HG02981 (cell line): ENCODE results near the gene TMEM179.
"Not testable (repeated sequence)": the region's sequence is repeated elsewhere in the genome, so short reads cannot be mapped to it uniquely, and the experiment has no call there.

Experiments used
- ATAC-seq: cut with Tn5 transposase; IDR thresholded peaks from one replicate; pipeline ENCODE4 v1.9.1; 2021; ENCODE audit warnings: mild to moderate bottlenecking, moderate library complexity; ENCODE audit not compliant: unreplicated experiment

The TMEM179 gene

GRCh38 chr14:104638190-104638589 is 33.6 kb upstream of the TMEM179 start:
- ATAC-seq, result no peak

DNA sequence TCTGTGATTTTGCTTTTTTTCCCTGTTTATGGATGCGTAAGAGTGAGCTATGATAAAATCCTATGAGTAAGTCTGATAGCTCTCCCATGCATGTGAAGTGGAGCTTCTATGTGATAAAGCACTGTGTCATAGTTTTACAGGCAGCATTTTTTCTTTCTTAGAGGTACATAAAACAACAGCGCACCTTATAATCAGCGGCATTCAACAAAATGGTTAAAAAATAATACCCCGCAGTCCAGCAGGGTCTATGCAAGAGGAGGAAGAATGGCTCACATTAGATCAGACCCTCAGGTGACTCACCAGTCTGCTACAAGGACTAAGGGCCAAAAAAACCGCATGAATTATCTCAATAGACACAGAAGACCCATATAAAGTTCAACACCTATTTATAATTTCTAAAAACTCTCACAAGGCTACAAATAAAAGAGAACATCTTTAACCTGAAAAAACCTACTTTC is 33.0 kb upstream of the TMEM179 start:
- no peak for ATAC-seq

GRCh38 chr14:104636846-104637545 is 32.4 kb upstream of the TMEM179 start:
- not testable (repeated sequence) for ATAC-seq

DNA sequence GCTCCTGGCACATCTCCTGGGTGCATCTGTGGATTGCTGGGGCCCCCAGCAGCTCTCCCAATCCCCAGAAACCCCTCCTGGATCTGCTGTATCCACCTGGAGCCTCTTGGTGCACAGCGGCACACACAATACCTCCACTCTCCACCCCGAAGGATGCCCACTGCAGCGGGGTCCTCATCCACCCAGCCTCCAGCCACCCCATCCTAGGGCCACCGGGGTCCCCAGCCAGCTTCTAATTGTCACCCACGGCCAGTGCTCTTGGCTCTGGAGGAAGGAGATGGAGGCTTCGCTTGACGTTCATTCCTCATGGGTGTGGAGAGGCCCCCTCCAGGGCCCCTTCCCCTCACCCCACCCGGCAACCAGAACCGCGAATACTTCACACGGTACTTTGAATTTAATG is 31.6 kb upstream of the TMEM179 start:
- no peak for ATAC-seq

DNA sequence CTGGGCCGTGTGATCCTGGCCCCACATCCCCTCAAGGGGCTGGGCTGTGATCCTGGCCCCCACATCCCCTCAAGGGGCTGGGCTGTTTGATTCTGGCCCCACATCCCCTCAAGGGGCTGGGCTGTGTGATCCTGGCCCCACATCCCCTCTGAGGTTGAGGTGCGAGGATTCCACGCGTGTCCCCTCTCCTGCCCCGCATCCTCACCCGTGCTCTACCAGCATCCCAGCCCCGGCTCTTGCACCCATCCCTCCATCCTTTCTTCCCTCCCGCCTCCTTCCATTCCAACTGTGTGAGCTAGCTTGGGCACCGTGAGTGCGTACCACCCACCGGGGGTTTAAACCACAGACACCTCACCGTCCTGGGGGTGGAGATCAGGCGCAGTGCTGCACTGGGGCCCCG is 31.1 kb upstream of the TMEM179 start:
- ATAC-seq, result no peak

DNA sequence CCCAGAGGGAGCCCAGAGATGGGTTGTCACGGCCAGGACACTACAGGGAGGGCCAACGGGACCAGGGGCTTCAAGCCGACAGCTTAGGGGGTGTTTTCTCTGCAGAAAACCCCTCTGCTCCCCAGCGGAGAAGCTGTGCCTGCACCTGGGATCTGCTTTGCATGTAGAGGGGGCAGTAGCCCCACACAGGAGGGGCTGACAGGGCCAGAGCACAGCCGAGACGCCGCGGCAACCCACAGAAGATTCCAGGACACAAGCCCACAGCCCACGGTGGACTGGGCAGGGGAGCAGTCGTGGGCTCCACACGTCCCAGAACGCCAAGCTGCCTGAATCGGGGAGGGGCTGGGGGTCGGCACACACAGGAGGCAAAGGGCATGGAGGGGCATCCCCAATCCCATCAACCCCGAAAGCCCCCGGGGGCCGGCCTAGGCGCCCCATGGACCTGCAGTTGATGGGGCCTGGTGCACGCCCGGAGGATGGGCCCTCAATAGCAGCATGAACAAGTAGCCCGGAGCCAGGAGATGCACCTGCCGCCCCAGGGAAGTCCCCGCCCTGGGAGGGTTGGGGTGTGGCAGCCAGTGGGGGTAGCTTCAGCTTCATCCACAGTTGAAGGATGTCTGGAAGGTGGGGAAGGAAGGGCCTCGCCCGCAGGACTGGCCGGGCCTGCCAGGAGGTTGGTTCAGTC is 30.5 kb upstream of the TMEM179 start:
- no peak for ATAC-seq

DNA sequence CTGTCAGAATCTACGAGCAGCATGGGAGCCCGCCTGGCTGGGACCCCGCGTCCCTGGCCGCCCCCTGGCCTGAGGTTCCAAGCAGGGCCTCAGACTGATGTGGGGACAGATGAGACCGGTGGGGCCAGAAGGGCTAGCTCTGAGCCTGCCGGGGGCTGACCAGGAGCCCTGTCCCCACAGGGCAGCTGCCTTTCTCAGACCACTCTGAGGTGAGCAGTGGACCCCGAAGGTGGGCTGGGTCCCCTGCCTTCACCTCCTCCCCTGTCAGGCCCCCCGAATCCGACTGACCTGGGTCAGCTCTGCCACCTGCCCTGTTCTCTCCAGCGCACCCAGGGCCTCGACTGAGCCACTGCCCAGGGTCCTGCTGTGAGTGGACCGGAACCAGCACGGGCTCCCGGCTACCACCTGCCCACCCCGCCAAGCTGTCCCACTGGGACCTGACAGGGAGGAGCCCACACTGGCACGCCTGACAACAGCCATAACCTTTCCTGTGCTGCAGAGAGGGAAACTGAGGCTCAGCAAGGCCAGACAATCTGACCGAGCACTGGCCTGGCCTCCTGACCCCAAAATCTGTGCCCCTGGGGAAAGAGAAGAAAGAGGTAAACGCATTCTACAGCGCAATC is 29.7 kb upstream of the TMEM179 start:
- no peak for ATAC-seq

GRCh38 chr14:104633276-104634137 is 28.9 kb upstream of the TMEM179 start:
- ATAC-seq, result no peak

DNA sequence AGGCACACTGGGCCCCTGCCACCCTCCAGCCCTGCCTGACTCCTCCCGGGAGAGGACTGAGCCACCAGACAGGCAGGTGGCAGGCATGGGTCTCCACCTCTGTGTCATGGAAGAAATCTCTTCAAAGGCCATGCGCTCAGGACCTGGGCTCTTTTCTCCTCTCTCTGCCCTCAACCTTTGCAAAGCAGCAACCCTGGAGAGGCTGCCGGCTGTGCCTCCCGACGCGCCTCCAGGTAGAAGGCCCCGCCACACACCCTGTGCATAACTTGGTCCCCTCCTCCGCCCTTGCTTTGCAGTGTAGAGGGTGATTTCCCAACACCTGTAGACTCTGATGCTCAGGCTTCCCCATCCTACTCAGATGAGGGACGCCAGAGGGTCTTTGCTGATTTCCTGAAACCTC is 28.2 kb upstream of the TMEM179 start:
- ATAC-seq, result no peak

DNA sequence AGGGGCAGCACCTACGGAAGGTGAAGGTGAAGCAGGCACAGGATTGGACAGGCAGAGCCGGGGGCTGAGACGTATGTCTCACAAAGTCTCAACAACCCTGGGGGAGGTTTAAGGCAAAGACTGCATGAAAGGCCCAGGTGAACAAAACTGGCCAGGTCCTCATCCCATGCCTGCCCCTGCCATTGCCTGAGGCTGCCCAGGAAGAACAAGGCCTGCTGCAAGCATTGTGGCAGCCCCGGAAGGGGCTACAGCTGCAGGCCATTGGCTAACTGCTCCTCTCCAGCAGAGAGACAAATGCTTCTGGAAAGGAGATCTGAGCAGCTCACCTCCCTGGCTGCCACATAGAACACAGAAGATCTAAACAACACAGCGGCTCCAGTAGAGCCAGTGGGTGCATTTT is 20.4 kb upstream of the TMEM179 start:
- no peak for ATAC-seq

- no peak for ATAC-seq
These were observed 9.7 kb upstream of the TMEM179 start for GRCh38 chr14:104614126-104614812.

DNA sequence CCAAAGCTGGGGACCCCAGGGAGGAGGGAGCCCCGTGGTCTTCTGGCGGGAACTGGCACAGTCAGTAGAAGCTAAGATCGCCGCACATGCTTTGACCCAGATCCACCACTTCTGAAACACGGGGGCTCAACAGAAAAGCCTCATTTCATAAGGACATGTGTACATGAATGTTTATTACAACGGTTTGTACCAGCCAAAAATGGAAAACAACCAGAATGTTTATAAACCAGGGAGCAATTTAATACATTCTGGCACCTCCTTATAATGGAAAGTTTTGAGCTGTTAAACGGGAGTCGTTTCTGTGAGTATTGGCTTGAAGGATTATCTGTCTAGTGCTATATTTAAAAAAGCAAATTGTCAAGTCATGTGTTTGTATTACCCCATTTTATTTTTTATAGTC is 7.3 kb upstream of the TMEM179 start:
- no peak for ATAC-seq

DNA sequence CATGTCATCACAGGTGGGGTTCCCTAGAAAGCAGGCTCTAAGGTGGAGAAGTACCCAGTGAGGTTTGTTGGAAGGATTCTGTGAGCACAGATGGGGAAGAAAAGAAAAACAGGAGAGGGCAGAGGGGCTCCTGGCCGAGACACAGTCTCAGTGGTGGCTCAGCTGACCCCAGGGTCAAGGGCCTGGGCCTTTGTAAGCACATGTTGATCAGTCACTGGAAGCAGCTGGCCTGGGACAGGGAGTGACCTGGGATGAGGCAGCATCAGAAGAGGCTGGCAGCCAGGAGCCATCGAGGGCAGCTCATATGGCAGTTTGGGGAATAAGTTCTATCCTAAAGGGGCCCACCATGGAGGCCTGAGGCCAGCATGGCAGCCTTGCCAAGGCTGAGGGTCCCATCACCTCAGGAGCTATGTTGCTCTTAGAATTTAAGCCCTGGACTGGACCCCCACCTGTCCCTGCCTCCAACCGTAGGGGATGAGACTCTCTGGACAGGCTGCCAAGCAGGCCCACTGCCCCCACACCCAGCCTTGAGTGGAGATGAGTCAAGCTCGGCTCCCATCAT is 6.3 kb upstream of the TMEM179 start:
- ATAC-seq, result no peak

DNA sequence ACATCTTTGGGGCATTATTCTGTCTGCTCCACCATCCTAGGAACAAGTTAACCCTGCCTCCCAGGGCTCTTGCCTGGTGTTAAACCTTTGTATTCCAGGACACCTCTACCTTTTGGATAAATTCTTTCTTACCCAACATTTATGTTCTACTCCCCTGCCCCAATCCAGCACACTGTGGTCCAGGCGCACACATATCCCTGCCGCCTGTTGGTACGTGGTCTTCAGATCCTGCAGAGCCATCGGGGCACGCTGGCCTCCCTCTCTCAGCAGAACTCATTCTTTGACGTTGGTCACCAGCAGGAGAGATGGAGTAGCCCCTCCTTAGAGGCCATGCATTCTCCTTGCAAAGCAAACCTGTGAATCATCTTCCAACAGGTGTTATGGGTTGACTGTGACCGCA is 5.1 kb upstream of the TMEM179 start:
- ATAC-seq, result no peak

DNA sequence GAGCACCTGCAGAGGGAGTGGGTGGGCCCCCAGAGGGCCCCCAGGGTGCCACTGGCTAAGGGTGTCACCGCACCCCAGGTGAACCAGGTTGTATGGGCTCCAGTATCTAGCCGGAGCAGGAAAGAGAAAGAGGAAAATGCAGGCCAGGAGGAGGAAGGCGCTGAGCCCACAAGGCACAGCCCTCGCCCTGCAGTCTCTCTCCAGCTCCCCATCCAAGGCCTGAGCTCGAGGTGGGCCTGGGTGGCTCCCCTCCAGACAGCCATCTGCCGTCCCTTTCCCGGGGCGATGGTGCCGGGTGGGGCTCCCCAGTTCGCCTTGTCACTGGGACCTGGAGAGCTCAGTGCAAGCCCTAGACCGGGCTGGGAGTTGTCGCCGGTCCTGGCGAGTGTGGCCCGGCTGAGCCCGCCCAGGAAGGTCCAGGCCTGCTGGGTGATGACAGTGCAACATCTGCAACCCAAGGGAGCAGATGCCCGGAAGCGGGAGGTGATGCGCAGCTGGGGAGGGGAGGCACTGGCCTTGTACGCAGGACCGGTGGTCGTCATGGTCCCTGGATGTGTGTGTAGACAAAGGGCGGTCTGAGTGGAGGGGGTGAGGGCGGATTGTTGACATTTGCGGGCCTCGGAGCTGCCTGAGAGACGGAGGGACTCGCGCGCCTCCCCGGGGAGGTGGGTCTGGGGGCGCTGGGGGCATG is 716 bp downstream of the TMEM179 start:
- no peak for ATAC-seq

- no peak for ATAC-seq
These were observed 1.6 kb downstream of the TMEM179 start for GRCh38 chr14:104602933-104603325.

- ATAC-seq, result no peak
These were observed 2.1 kb downstream of the TMEM179 start for GRCh38 chr14:104602315-104602932.

GRCh38 chr14:104601786-104602185 is 2.8 kb downstream of the TMEM179 start:
- ATAC-seq, result no peak

DNA sequence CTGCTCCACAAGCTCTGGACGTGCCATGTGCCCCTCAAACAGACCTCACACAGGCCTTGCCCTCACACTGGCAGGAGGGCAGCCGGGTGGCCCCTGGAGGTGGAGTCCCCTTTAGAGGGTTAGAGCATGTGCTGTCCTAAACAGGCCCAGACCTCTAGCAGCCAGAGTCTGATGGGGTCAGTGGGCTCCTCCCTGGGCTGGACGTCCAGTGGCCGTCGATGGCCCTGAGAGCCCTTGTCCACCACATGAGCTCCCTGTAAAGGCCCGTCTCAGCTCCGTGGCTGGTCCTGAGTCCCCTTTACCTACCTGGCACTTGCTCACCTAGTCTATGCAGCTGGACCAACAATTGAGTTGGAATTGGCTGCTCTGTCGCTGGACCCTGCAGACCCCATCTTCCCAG is 3.8 kb downstream of the TMEM179 start:
- no peak for ATAC-seq
